Testis (tissue), 3 donors: Measurements from ENCODE around the gene P3H1. TPM values are rescaled to one million over a fixed set of nuclear protein-coding genes. Genes with fewer than 3 reads are reported as not detected.

Experiments used
- DNase-seq: peaks from one replicate; pipeline ENCODE4 v3.0.0-alpha.2; 2019
- H3K27ac ChIP-seq, 2 donors: fragments of 200-600 bp; sonication (generic); one replicate each; pipeline ENCODE4 v1.5.1; 2019
- H3K27me3 ChIP-seq: fragments of 200-600 bp; sonication (generic); one replicate; pipeline ENCODE4 v1.5.1; 2019
- H3K36me3 ChIP-seq: fragments of 200-600 bp; sonication (generic); one replicate; pipeline ENCODE4 v1.5.1; 2017; ENCODE audit warnings: low read depth; ENCODE audit errors: missing control alignments
- H3K4me1 ChIP-seq: fragments of 200-600 bp; sonication (generic); one replicate; pipeline ENCODE4 v1.5.1; 2019
- H3K4me3 ChIP-seq, 2 donors: fragments of 200-600 bp; sonication (generic); one replicate each; pipeline ENCODE4 v1.5.1; 2017 to 2019
- H3K9me3 ChIP-seq: fragments of 200-600 bp; sonication (generic); one replicate; pipeline ENCODE4 v1.5.1; 2017
- POLR2A ChIP-seq: fragments of 450-650 bp; IDR thresholded peaks from one replicate; pipeline ENCODE4 v1.6.1; 2017; ENCODE audit warnings: antibody characterized with exemption, mild to moderate bottlenecking, moderate library complexity
- WGBS, 2 donors: methylation state at CpG; one replicate each; pipeline ENCODE4 v1.1.5; 2018; 5-methylcytosine and 5-hydroxymethylcytosine counted together
- intact Hi-C: fragments of 100-400 bp; cut with DNase I; formaldehyde crosslinking; loops from one replicate; pipeline ENCODE4 v1.15.1; 2023; ENCODE audit warnings: low total_unique reads
- polyA plus RNA-seq: library from polyadenylated mRNA; stranded (reverse); fragments of 350-450 nt; fragmentation: Illumina TruSeq; extraction: RNeasy Lipid Tissue Mini Kit (QIAGEN cat#74804); gene quantifications from one replicate; pipeline ENCODE4 v1.2.3, GENCODE V29; 2014; ENCODE audit warnings: low read depth, low replicate concordance; ENCODE audit not compliant: insufficient read depth
- total RNA-seq, 2 donors: library from RNA; depleted of rRNA; stranded (reverse); fragments of >200 nt; gene quantifications; one replicate each; pipeline ENCODE4 v1.2.3, GENCODE V29; 2016
- TF ChIP-seq, protein P1 (sequence below), 3 experiments: fragments of 450-650 bp in 2 of 3; fragments of 200-600 bp in 1 of 3; sonication (generic) in 1 of 3; IDR thresholded peaks; one replicate each; pipeline ENCODE4 v1.5.1; 2016 to 2019; ENCODE audit warnings: antibody characterized with exemption in 3 of 3, mild to moderate bottlenecking in 2 of 3, moderate library complexity in 1 of 3

Gene P3H1
- total and polyA plus RNA-seq, 3 donors from 2014 or later, result 60.8 to 73.8 (median 66.1) TPM

DNA sequence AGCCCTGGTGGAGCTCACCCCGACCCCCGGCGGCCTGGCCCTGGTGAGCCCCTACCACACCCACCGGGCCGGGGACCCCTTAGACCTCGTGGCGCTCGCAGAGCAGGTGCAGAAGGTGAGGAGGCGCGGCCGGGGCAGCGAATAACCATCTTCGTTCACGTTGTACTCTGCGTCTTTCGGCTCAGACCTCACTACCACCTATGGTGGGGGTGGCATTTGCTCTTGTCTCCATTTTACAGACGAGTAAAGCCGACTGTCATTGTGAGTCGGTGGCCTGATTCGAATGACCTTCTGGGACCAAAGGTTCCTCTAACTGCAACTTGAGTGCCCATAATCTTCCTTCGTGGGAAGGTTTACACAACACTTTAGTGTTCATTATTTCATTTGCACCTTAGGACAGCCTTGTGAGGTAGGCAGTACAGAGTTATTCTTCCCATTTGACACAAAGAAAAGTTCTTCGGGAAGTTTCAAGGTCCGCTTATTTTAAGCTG, 727 bp upstream of the P3H1 start:
- H3K4me1 ChIP-seq, result peaks cover 13% of the 10 kb centered on the region
- no peak for DNase-seq

DNA sequence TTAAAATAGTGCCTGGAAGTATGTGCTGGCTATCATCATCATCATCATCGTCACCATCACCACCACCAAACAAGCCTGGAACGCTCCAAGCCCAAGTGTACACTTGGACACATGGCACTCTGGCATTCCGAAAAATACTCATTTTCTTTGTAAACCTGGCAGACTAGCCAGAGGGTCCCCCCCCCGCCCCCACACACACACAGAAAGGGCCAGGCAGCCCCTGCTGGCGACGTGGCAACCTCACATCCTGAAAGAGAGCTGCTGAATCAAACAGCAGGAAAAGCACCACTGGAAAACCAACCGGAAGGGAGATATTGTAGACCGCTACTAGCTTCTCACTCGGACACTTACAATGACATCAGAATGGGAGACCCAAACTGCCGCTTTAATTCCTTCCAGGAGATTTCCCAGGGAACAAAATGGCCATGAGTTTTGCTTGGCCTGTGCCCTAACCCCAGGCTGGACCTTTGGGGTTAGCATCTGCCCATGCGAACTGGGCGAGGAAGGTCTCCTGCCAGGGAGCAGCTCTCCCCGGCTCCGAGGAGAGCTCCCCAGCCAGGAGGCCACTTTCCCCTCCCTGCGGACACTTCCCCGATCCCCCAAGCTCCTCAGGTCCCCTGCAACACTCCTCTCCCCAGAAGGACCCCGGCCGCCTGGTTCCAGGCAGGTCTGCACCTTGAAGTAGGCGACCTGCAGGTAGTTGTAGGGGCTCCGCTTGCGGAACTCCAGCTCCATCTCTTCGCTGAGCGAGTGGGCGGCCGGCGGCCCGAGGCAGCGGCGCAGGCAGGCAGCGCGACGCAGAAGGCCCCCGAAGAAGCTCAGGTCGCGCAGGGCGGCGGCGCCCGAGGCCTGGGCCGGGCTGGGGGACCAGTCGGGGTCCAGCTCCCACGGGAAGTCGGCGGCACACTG, 742 bp downstream of the P3H1 start:
- WGBS, 2 donors, result 0 to 1% methylated on average over 13 to 44 of the region's 44 CpGs
- no peaks in the 10 kb centered on the region for H3K9me3 ChIP-seq
- no peak for TF ChIP-seq POLR2A
- TF ChIP-seq, protein P1, sequence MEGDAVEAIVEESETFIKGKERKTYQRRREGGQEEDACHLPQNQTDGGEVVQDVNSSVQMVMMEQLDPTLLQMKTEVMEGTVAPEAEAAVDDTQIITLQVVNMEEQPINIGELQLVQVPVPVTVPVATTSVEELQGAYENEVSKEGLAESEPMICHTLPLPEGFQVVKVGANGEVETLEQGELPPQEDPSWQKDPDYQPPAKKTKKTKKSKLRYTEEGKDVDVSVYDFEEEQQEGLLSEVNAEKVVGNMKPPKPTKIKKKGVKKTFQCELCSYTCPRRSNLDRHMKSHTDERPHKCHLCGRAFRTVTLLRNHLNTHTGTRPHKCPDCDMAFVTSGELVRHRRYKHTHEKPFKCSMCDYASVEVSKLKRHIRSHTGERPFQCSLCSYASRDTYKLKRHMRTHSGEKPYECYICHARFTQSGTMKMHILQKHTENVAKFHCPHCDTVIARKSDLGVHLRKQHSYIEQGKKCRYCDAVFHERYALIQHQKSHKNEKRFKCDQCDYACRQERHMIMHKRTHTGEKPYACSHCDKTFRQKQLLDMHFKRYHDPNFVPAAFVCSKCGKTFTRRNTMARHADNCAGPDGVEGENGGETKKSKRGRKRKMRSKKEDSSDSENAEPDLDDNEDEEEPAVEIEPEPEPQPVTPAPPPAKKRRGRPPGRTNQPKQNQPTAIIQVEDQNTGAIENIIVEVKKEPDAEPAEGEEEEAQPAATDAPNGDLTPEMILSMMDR (IDR thresholded peaks at IDR 0.05), result peak; percentile 17 to 35 (median 27)
- no peaks in the 10 kb centered on the region for H3K27me3 ChIP-seq
- intact Hi-C loops, result no loop called here
- peak; percentile 41 for DNase-seq
- H3K4me3 ChIP-seq, result peak overlapping the region; percentile 90 to 94
- H3K4me1 ChIP-seq, result peaks cover 13% of the 10 kb centered on the region
- no peaks in the 10 kb centered on the region for H3K36me3 ChIP-seq
- peak overlapping the region; percentile 83 to 91 for H3K27ac ChIP-seq

More for the DNA sequence above, 727 bp upstream of the P3H1 start:
- WGBS, 2 donors, result 1 to 2% methylated on average over 19 to 22 of the region's 23 CpGs
- intact Hi-C loops, result no loop called here
- TF ChIP-seq, protein P1 (IDR thresholded peaks at IDR 0.05), result no peak
- no peak for TF ChIP-seq POLR2A
- Histone ChIP-seq H3K4me3 (peak overlapping the region; percentile 90 to 94), H3K36me3 (no peaks in the 10 kb centered on the region), H3K27me3 (no peaks in the 10 kb centered on the region), H3K27ac (peak overlapping the region; percentile 79 to 91), H3K9me3 (no peaks in the 10 kb centered on the region)

DNA sequence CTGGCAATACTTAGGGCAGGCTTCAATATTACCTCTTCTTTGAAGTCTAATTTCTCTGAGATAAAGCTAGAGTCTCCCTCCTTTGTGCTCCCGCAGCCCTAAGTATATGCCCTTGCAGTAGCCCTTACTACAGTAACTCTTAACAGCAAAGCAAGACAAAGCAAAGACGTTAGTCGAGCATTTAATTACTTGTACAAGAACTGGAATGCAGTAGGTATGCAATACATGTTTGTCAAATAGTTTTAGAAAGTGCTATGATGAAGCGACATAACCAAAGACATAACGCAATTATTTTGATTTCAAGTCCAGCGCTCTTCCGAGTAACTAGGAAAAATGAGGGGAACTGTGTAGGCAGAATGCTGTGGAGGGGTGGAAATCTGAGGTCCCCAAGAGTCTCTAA, 1.6 kb downstream of the P3H1 start:
- peak overlapping the region in 1 of 2 donors; percentile 91 for H3K27ac ChIP-seq
- 4 to 7% methylated on average over 7 of the region's 7 CpGs for WGBS, 2 donors
- H3K27me3 ChIP-seq, result no peaks in the 10 kb centered on the region
- H3K9me3 ChIP-seq, result no peaks in the 10 kb centered on the region
- H3K4me3 ChIP-seq, result peak overlapping the region; percentile 90 to 94
- DNase-seq, result no peak
- peaks cover 13% of the 10 kb centered on the region for H3K4me1 ChIP-seq
- intact Hi-C loops, result no loop called here
- H3K36me3 ChIP-seq, result no peaks in the 10 kb centered on the region
- TF ChIP-seq POLR2A, result no peak
- TF ChIP-seq, protein P1 (IDR thresholded peaks at IDR 0.05), result no peak

DNA sequence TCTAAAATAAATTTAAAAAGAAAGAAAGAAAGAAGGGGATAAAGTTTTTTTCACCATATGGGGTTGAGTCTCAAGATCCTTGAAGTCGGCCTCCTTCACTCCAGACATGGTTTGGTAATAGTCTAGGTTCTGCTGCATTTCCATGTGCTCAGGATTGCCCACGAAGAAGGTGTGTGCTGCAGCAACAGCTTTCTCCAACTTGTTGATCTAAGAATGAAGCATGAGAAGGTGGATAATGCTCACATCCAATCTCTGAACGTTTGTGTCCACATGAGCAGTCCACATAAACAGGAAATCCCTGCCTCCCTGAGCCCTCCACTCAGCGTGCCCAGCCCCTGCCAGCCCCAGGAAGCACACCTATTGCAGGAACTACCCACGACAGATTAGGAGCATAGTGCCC, 4.6 kb downstream of the P3H1 start:
- intact Hi-C loops, result no loop called here
- no peak for TF ChIP-seq POLR2A
- TF ChIP-seq, protein P1 (IDR thresholded peaks at IDR 0.05), result no peak
- WGBS, 2 donors, result 74 to 76% methylated on average over 5 of the region's 5 CpGs
- Histone ChIP-seq H3K4me1 (peaks cover 13% of the 10 kb centered on the region), H3K27me3 (no peaks in the 10 kb centered on the region), H3K36me3 (no peaks in the 10 kb centered on the region), H3K4me3 (no peak overlapping the region), H3K9me3 (no peaks in the 10 kb centered on the region), H3K27ac (no peak overlapping the region)
- DNase-seq, result no peak
